IPS-NIHi7 (cell line): ENCODE data around the gene ALG12.

ENCODE experiments used
- DNase-seq: peaks from one replicate; pipeline ENCODE4 v3.0.0; 2012; ENCODE audit warnings: mixed read lengths; ENCODE audit errors: extremely low spot score

The ALG12 gene

DNA sequence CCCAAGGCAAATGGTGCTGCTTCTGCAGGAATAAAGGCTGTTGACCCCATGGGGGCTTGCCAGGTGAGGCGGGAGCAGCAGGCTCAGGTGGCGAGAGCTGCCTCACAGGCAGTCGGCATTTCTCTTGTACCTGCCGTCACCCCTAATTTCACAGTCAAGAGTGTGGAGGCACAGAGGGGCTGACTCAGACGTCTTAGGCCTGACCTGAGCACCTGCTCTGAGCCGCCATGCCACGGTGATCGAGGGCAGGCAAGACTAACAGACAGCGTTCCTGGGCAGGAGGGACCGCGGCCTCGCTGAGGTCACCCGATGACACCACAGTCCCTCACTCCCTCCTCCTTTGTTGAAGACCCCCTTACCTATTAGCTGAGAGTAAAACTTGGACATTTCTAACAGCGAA, 5.2 kb downstream of the ALG12 start:
- DNase-seq, result no peak

DNA sequence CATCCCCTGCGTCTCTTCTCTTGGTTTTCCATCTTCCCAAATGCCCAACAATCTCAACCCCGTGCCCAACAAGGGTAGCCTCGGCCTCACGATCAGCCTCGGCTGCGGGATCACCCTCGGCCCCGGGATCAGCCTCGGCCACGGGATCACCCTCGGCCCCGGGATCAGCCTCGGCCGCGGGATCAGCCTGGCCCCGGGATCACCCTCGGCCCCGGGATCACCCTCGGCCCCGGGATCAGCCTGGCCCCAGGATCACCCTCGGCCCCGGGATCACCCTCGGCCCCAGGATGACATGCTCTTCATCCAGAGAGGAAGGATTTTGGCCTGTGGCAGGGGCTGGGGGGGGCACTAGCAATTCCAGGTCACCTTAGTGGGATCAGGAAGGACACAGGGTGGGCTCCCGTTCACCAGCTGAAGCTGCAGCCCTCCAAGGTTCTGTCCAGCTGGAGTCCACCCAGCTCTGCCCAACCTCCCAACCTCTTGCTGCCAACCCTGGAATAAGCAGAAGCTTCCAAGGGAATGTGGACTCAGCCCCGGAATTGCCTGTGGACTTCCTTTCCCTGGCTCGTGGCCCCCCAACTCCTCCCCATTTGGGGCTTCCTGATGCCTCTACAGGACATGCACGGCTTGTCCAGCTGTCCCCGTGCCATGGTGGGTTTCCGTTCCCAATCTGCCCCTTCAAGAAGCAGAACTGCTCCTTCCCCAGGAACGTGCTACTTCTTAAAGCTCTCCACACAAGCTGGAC, 6.2 kb downstream of the ALG12 start:
- DNase-seq, result no peak

DNA sequence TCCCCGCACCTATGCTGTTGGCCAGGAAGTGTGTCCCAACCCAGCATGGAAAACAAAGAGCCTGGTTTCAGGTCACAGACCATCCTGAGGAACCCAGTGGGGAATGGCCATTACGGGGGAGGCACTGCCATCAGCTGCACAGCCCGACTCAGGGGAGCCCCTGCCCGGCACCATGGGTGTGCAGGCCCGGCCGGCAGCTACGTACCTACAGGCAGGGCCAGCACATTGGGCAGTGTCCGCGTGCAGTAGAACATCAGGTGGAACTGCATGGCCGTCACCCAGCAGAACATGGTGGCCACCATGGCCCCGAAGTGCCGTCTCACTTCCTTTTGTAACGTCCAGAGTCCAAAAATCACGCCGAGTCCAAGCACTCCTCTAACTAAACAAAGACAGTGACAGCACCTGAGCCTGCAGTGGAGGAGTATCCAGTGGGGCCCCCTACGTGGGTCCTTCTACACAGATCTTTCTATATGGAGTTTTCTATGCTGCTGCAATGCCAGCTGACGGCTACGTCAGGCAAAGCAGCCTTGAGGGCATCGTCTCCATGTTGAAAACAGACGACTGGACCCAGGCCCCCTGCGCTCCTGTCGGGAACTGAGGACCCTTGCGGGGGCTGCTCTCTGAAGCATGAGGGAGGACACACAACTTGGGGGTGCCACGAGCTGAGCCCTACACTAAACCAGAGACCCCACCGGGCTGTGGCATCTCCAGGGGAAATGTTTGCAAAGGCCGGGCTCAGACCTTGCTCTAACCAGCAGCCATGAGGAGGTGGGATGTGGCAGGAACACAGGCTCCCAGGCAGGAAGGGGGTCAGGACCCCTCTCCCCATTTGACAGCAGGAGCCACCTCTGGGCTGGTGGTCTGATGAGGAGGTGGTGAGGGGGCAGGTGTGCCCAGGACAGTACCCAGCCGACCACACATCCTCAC, 7.7 kb downstream of the ALG12 start:
- DNase-seq, result no peak

DNA sequence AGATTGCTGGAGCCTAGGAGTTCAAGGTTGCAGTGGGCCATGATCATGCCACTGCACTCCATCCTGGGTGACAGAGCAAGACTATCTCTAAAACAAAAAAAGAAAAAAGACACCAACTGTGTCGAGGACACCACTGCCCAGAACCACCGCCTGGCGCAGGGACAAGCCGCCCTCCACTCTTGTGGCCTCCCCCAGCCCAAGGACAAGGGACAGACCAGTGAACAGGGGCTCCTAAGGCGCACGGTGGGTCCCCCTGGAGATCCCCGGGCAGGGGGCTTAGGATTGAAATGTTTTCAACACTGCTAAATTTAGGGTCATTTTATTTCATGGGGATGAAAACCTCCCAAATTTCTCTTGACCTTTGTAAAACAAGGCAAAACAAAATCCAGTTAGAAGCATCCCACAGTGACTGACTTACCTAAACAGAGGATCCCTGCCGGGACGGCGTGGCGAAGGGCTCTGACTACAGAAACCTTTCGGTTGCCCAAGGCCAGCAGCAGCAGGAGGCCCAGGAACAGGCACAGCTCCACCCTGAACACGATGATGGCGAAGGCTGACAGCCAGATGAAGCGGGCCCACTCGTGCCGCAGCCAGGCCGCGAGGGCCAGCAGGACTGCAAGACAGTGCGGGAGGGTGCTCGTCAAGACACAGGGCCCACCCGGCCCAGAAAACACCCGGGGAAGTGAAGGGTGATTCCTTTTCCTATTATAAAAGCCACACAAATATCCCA, 8.6 kb downstream of the ALG12 start:
- DNase-seq, result no peak

DNA sequence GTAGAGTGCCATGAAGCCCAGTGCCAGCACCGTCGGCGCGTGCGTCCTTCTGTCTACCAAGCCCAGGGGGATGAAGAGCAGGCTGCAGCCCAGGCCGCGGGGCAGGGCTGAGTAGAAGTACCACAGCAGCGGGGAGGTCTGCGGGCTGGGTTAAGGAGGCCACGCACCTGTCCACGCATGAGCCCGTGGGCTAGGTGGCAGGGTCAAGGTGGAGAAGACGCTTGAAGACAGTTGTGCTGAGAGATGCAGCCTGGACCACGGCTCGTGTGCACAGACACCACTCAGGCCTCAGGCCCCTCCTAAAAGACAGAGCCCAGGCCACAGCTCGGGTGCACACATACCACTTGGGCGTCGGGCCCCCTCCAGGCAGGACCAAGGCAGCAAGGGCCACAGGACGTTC, 10.4 kb downstream of the ALG12 start:
- DNase-seq, result no peak

DNA sequence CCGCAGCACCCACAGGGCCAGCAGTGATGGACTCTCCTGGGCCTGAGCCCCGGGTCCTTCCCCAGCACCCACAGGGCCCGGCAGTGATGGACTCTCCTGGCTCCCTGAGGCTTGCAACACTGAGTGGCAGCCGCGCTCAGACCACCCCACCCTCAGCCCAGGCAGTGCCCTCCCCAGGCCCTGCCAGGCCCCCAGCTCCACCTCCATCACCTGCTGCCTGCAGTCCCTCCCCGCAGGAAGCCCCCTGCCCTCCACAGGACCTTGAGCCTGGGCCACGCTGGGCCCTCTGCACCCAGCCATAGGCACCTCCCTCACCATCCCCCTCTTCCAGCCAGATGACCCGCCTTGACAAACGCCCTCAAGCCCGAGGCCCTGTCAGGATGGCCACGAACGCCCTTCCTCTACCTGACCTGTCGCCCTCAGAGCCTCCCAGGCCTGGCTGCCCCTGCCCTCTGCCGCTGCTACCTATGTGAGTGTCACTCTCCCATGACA, 11.4 kb downstream of the ALG12 start:
- DNase-seq, result no peak

DNA sequence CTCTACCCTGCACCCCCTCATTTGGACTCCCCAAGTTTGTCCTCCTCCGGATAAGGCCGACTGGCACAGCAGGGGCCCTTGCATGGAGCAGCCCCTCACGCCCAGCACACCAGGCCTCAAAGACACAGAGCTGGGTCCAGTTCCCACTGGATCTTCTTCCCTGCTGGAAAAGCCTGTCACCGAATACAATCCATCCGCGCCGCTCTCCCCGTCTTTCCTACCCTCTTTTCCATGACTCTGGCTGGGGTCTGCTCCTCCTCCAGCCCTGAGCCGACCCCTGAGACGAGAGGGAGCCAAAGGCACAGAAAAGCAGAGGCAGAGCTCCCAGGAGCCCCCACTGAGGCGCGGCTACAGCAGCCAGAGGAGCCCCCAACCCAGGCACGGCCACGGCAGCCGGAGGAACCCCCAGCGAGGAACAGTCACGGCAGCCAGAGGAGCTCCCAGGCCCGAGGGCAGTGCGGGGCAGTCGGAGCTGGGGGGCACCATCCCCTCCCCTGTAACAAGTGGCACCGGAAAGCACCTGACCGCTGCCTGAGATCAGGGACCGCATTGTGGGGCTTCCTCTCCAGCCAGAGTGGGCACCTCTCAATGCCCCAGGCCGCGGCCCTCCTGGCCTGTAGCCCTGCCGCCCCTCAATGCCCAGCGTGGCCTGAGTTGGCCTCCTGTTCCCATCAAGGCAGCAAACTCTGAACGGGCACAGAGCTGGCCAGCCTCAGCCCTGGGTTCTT, 12.0 kb downstream of the ALG12 start:
- no peak for DNase-seq

DNA sequence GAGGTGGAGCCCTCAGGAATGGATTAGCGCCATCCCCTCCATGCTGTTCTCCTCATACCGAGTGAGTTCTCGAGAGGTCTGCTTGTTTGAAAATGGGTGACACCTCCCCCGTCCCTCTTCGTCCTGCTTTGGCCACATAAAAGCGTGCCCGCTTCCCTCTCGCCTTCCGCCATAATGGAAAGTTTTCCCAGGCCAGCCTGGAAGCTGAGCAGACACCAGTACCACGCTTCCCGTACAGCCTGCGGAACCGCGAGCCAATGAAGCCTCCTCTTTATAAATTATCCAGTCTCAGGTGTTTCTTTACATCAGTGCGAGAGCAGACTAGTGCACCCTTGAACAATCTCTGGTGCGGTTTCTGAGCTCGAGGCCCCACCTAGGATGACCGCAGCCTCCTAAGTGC, 12.8 kb downstream of the ALG12 start:
- DNase-seq, result no peak

DNA sequence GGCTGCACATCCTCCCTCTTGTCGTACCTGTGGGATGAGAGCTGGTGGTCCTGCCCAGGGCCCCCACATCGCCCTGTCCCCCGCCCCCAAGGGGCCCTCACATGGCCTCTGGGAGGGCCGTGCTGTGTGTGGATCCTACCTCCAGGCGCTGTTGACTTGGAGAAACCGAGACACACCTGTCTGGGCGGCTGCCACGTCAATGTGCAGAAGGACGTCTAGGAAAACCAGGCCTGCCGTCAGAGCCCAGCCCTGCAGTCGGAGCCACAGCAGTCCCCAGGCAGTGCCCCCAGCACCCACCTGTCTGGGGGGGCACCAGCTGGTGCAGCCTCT, 14.2 kb downstream of the ALG12 start:
- no peak for DNase-seq

DNA sequence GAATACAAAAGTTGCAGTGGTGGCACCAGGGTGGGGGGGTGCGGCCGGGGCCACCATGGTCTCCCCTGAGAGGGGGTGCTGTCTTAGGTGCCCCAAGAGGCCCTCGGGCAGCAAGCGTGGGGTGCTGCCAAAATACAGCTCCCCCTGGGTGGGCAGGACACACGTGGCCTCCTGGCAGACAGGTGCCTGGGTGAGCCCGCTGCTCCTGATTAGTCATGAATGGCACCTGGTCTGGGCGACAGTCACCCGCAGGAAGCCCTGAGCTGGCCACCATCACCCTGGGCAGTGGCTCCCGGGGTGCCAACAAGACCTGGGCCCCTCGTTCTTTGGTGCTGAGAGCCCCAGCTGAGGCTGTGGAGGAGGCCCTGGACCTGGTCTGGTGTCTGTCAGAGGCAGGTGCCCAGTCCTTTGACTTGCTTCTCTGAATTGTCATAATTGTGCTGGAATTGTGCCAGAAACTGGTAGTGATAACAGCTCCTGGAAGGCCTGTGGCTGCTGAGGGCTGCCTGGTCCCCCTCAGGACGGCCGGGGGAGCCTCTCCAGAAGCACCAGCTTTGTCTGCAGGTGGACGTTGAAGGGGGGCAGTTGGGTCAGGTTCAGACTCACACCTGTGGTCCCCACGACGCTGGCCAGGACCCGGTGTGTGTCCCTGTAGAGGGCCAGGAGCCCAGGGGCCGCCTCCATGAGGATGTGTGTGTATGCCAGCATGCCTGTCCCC, 14.8 kb downstream of the ALG12 start:
- no peak for DNase-seq

DNA sequence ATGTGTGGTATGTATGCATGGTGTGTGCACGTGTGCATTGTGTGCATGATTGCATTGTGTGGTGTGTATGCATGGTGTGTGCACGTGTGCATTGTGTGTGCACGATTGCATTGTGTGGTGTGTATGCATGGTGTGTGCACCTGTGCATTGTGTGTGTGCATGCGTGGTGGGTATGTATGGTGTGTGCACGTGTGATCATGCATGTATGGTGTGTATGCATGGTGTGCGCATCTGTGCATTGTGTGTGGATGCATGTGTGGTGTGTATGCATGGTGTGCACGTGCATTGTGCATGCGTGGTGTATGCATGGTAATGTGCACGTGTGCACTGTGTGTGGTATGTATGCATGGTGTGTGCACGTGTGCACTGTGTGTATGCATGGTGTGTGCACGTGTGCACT, 16.8 kb downstream of the ALG12 start:
- no peak for DNase-seq

DNA sequence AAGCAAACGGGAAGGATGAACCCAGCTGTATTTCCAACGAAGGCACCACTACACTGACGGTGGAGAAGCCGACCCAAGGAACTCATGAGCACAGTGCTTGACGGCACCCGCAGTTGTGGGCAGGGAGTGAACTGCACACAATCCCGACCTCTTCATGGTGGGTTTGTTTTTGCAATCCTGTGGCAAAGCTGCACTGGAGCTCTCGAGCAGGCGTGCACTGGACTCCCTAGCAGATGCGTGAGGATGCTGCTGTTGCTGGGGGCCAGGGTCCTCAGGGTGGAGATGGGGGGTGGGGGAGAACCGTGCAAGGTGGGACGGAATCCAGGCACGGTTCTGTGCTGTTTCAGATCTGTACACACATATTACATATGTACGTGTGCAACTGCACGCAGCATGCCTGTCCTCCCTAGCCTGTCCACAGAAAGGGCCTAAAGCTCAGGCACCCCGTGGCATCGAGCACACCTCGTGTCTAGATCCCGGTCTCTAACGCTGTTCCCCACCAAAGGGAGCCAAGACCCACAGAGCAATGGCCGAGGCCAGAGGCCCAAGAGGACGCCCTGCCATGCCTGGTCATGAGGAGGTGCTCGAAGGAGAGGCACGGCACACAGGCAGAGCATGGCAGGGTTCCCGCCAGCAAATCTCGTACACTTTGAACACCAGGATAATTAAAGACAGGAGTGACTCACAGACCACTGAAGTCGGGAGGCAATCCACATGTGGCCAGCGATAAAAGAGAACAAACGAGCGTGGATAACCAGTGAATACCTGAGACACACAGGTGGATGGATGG, 17.6 kb downstream of the ALG12 start:
- no peak for DNase-seq

DNA sequence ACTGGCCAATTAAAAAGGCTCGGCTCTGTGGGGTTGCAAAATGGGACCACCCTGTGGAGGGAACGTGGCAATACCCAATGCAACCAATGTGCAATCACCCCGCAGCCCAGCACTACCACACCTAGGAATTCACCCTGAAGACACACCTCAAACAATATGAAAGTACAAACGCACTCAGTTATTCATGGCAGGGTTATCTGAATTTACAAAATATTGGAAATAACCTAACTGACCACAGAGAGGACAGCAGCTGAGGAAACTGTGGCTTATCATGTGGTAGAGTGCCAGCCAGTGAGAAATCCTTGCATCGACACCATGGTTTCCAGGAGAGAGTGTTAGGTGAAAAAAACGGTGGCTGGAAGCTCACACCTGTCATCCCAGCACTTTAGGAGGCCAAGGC, 18.7 kb downstream of the ALG12 start:
- DNase-seq, result no peak

DNA sequence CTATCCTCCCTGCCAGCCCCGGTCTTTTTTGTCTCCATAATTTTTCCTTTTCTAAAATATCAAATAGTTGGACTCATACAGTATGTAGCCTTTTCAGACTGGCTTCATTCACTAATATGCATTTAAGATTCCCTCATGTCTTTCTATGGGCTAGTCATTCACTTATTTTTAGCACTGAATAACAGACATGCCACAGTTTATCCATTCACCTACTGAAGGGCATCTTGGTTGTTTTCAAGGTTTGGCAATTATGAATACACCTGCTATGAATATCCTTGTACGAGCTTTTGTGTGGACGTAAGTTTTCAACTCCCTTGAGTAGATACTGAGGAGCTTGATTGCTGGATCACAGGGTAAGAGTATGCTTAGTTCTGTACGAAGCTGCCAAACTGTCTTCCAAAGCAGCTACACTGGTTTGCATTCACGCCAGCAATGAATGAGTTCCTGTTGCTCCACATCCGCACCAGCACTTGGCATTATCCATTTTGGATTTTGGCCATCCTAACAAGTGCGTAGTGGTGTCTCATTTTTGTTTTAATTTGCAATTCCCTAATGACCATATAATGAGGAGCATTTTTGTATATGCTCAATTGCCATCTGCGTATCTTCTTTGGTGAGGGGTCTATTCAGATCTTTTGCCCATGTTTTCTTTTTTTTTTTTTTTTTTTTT, 21.1 kb downstream of the ALG12 start:
- no peak for DNase-seq

DNA sequence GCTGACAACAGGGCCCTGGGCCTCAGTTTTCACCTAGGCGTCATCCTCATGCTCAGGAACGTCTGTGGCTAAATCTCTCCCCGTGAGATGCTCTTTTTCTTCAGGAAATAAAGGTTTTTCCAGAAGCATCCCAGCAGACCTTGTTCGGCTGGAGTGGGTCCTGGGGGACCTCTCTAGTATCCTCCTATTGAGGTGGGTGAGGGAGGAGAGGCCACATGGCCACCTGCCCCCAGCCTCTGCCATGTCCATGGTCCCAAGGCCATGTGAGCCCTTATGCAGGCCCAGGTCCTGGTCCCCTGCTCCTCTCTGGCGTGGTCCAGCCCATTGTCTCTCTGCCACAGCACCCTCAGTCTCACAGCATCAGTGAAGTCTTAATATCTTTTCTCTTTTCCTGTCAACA, 22.0 kb downstream of the ALG12 start:
- no peak for DNase-seq

DNA sequence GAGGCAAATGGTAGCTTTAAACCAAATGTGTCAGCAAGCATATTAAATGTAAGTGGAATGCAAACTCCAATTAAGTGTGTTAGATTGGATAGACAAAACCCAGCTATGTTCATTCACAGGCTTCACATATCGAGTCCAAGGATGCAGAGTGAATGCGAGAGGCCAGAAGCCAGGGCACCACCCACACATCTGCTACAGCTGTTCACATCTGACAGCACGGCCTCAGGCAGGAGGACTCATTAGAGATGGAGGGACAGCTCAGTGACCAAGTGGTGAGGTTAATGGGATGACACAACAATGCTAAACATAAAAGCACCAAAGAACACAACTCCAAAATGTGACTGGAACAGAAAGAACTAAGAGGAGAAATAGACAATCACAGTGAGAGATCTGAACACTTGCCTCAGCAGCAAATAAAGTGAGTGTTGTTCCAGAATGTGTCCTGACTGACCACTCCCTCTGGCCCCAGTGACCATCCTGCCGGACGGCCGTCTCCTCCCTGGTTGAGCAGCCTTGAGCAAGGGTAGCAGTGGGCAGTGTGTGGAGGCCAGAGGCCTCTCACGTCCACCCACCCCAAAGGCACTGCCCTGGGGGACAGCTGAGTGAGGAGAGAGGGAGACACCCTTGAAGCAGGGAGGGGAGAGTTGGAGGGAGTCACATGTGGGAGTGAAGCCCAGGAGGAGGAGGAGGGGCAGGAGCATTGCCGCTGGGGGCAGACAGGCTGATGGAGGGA, 23.8 kb downstream of the ALG12 start:
- no peak for DNase-seq

DNA sequence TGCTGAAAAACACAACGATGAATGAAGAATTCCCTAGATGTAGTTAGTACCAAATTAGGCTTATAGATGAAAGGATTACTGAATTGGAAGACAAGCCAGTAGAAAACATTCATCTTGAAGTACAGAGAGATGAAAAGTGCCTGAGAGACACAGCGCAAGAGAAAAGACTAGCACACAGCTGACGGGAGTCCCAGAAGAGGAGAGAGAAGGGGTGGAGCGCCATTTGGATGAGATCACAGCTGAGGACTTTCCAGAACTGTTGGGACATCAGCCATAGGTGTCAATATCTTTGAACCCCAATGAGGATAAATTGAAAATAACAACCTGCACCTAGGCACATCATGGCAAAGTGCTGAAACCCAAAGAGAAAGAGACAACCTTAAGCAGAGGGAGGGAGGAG, 25.2 kb downstream of the ALG12 start:
- DNase-seq, result no peak

DNA sequence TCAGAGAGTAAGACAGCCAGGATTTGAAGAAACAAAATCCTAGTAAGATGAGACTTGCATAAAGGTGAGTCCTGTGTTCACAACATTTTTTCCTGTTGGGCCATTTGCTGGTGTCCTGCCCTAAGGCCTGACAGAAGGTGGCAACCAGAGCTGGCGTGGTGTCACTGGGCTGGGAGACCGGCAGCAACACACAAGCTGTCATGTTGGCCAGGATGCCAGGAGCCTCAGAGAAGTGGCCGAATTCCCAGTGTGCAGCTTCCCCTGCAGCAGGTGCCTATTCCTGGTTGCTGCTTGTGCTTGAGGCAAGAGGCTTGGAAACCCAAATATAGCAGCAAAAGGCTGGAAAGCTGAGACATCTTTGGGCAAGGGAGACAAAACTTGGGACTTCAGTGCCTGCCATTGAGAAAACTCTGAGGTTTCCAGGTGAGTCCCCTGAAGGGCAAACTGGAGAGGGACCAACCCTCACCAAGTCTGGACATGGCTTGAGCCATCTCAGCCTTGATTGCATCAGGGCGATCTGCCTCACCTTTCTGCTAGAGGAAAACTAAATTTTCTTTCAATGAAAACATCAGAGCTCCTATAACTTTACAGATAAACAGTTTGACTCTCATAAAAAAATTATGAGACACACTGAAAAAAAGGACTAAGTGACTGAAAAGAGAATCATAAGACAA, 25.9 kb downstream of the ALG12 start:
- no peak for DNase-seq
